ENCODE data around the gene SMC3. TPM values are rescaled to one million over a fixed set of nuclear protein-coding genes. Genes with fewer than 3 reads are reported as not detected.

SMC3 gene
- total RNA-seq, 1 experiment from 2014 or later, result 64.3 TPM

- H3K9me2 ChIP-seq (ENCODE audit: insufficient read depth), result no peaks in the 10 kb centered on the region
- BruUV-seq (replicated peaks), result no TSS peak
- no peaks in the 10 kb centered on the region for H3K36me3 ChIP-seq (ENCODE audit: control insufficient read depth in 1 of 2, insufficient read depth in 2 of 2, low read length in 2 of 2)
- H3K79me2 ChIP-seq (ENCODE audit: insufficient read depth, low read length), result no peaks in the 10 kb centered on the region
- RAD21 ChIA-PET (ENCODE audit: low non-redundant PET in 1 of 2, low total read pairs in 2 of 2, uncharacterized antibody in 2 of 2, unreplicated experiment in 2 of 2), result no interaction called here
- H3K27ac ChIP-seq (ENCODE audit: low read depth, low read length), result no peak overlapping the region
- peaks cover 0 to 7% of the 10 kb centered on the region in 2 experiments; a peak in 2 of 4 replicates for H3K4me1 ChIP-seq (ENCODE audit: control insufficient read depth in 1 of 2, insufficient read depth in 2 of 2, low read length in 2 of 2)
- H3K9ac ChIP-seq (ENCODE audit: low read length), result no peak overlapping the region
- no peak for ATAC-seq
- TF ChIP-seq POLR2A (IDR thresholded peaks at IDR 0.05; ENCODE audit: borderline replicate concordance, extremely low read depth, insufficient read depth, insufficient read length) (no peak), ATF3 (IDR thresholded peaks at IDR 0.05) (no peak), RAD21 (IDR thresholded peaks at IDR 0.05; ENCODE audit: low read depth) (no peak), TCF7L2 (IDR thresholded peaks at IDR 0.05; ENCODE audit: borderline replicate concordance, extremely low read depth, insufficient read depth, insufficient read length) (no peak), SRF (IDR thresholded peaks at IDR 0.05; ENCODE audit: low read depth) (no peak)
- POLR2A ChIA-PET, result no interaction called here
- no peak overlapping the region for H3K4me2 ChIP-seq (ENCODE audit: low read length)
- CTCF ChIA-PET, result interaction anchor here (0.9 to 2.8 kb wide), 2 partner anchors 214 to 242 kb away, joined by 3 to 19 read pairs; partner anchors contain the start of gene SMNDC1
- no peak overlapping the region for H3K4me3 ChIP-seq (replicated peaks in 1 of 2; ENCODE audit: low read depth in 1 of 2, low read length in 2 of 2)
- H4K20me1 ChIP-seq (ENCODE audit: insufficient read depth), result no peaks in the 10 kb centered on the region
- no peaks in the 10 kb centered on the region for H3K9me3 ChIP-seq (ENCODE audit: control insufficient read depth in 1 of 2, insufficient read depth in 1 of 2, low read depth in 1 of 2, low read length in 2 of 2)
- H2AFZ ChIP-seq (ENCODE audit: low read depth, low read length, poor library complexity, severe bottlenecking), result no peak overlapping the region
- no peak for DNase-seq (ENCODE audit: low read depth, low spot score)
- H3K27me3 ChIP-seq (ENCODE audit: insufficient read depth, low read length), result no peaks in the 10 kb centered on the region
- intact Hi-C loops (cut with micrococcal nuclease), result no loop called here
These were observed 19.5 kb upstream of the SMC3 start for GRCh38 chr10:110548002-110548401.

- H3K9ac ChIP-seq (ENCODE audit: low read length), result no peak overlapping the region
- no peaks in the 10 kb centered on the region for H3K9me3 ChIP-seq (ENCODE audit: control insufficient read depth in 1 of 2, insufficient read depth in 1 of 2, low read depth in 1 of 2, low read length in 2 of 2)
- no TSS peak for BruUV-seq (replicated peaks)
- RAD21 ChIA-PET (ENCODE audit: low non-redundant PET in 1 of 2, low total read pairs in 2 of 2, uncharacterized antibody in 2 of 2, unreplicated experiment in 2 of 2), result no interaction called here
- no peak overlapping the region for H2AFZ ChIP-seq (ENCODE audit: low read depth, low read length, poor library complexity, severe bottlenecking)
- POLR2A ChIA-PET, result no interaction called here
- no peaks in the 10 kb centered on the region for H3K9me2 ChIP-seq (ENCODE audit: insufficient read depth)
- no peak overlapping the region for H3K4me2 ChIP-seq (ENCODE audit: low read length)
- CTCF ChIA-PET, result interaction anchor here (0.7 to 1.6 kb wide), 3 partner anchors 195 to 244 kb away, joined by 3 to 4 read pairs (median 3); partner anchors contain the start of gene SMNDC1
- no peak overlapping the region for H3K27ac ChIP-seq (ENCODE audit: low read depth, low read length)
- DNase-seq (ENCODE audit: low read depth, low spot score) (no peak), ATAC-seq (no peak)
- no peak overlapping the region for H3K4me3 ChIP-seq (replicated peaks in 1 of 2; ENCODE audit: low read depth in 1 of 2, low read length in 2 of 2)
- intact Hi-C loops (cut with micrococcal nuclease), result no loop called here
- H3K4me1 ChIP-seq (ENCODE audit: control insufficient read depth in 1 of 2, insufficient read depth in 2 of 2, low read length in 2 of 2), result peaks cover 0 to 7% of the 10 kb centered on the region in 2 experiments; a peak in 2 of 4 replicates
- no peaks in the 10 kb centered on the region for H3K27me3 ChIP-seq (ENCODE audit: insufficient read depth, low read length)
- no peaks in the 10 kb centered on the region for H4K20me1 ChIP-seq (ENCODE audit: insufficient read depth)
- no peaks in the 10 kb centered on the region for H3K36me3 ChIP-seq (ENCODE audit: control insufficient read depth in 1 of 2, insufficient read depth in 2 of 2, low read length in 2 of 2)
- H3K79me2 ChIP-seq (ENCODE audit: insufficient read depth, low read length), result no peaks in the 10 kb centered on the region
- TF ChIP-seq ELF1 (IDR thresholded peaks at IDR 0.05; ENCODE audit: borderline replicate concordance, low read depth) (no peak), RAD21 (IDR thresholded peaks at IDR 0.05; ENCODE audit: low read depth) (no peak), EZH2 (IDR thresholded peaks at IDR 0.05) (no peak), ZBTB33 (IDR thresholded peaks at IDR 0.05; ENCODE audit: extremely low read depth, insufficient replicate concordance, low read length) (no peak), REST (IDR thresholded peaks at IDR 0.05; ENCODE audit: low read depth) (no peak), FOSL1 (IDR thresholded peaks at IDR 0.05; ENCODE audit: low read depth) (no peak), ZFX (IDR thresholded peaks at IDR 0.05) (no peak), CTCF (IDR thresholded peaks at IDR 0.05 in 2 of 3, conservative IDR thresholded peaks at IDR 0.05 in 1 of 3; ENCODE audit: borderline replicate concordance in 1 of 3, insufficient read depth in 1 of 3, low read depth in 2 of 3, low read length in 2 of 3) (no peak), SRF (IDR thresholded peaks at IDR 0.05; ENCODE audit: low read depth) (no peak)
These were observed 18.3 kb upstream of the SMC3 start for GRCh38 chr10:110549211-110549610.

All from HCT116 (cell line).